IMR-90 (cell line): ENCODE data around the gene MAGI1. TPM values are rescaled to one million over a fixed set of nuclear protein-coding genes. Genes with fewer than 3 reads are reported as not detected.

Experiments
- ATAC-seq: fragments of 200-7000 bp; cut with Tn5 transposase; 2 replicates; pipeline ENCODE4 v1.9.1; 2020; ENCODE audit warnings: low read depth, mild to moderate bottlenecking, moderate library complexity
- BruUV-seq: library from RNA; stranded (reverse); fragments of 400-500 nt; replicated peaks from 2 replicates; lab custom pipeline; 2021; lab: Mats Ljungman, UMichigan
- CTCF ChIA-PET: fragments of 300-600 bp; formaldehyde crosslinking; extraction: SDS; loops from one replicate; lab custom pipeline; 2021; ENCODE audit warnings: antibody characterized with exemption; lab: Yijun Ruan, JAX
- POLR2A ChIA-PET: fragments of 300-600 bp; sonication (Branson Sonifier 250); formaldehyde crosslinking; loops from one replicate; lab custom pipeline; 2022; ENCODE audit warnings: antibody characterized with exemption; ENCODE audit not compliant: unreplicated experiment; lab: Charles Lee
- DNase-seq: peaks from one replicate; pipeline ENCODE4 v3.0.0; 2013
- H2AFZ ChIP-seq: replicated peaks from 2 replicates; pipeline ENCODE3; 2013; ENCODE audit warnings: low read length, mild to moderate bottlenecking; ENCODE audit not compliant: poor library complexity
- H2AK5ac ChIP-seq: 2 replicates; pipeline ENCODE4 v1.6.1; 2013; ENCODE audit warnings: low read depth, low read length, inconsistent platforms
- H2AK9ac ChIP-seq: replicated peaks from 2 replicates; pipeline ENCODE3; 2013; ENCODE audit warnings: mild to moderate bottlenecking, low read depth, low read length, moderate library complexity; ENCODE audit not compliant: poor library complexity
- H2BK120ac ChIP-seq: 2 replicates; pipeline ENCODE4 v1.6.1; 2013; ENCODE audit warnings: low read depth, low read length, inconsistent platforms
- H2BK15ac ChIP-seq: 3 replicates; pipeline ENCODE4 v1.6.1; 2013; ENCODE audit warnings: low read depth, low read length, inconsistent platforms
- H2BK20ac ChIP-seq: 2 replicates; pipeline ENCODE4 v1.6.1; 2013; ENCODE audit warnings: low read depth, mild to moderate bottlenecking, inconsistent platforms, low read length, moderate library complexity
- H2BK5ac ChIP-seq: 2 replicates; pipeline ENCODE4 v1.6.1; 2013; ENCODE audit warnings: mild to moderate bottlenecking, low read depth, low read length, inconsistent platforms; ENCODE audit not compliant: poor library complexity, severe bottlenecking
- H3K14ac ChIP-seq: replicated peaks from 2 replicates; pipeline ENCODE4 v1.6.1; 2013; ENCODE audit warnings: low read depth, low read length, inconsistent platforms
- H3K18ac ChIP-seq: 2 replicates; pipeline ENCODE4 v1.6.1; 2013; ENCODE audit warnings: low read depth, low read length, control low read depth
- H3K23ac ChIP-seq: 2 replicates; pipeline ENCODE4 v1.6.1; 2013; ENCODE audit warnings: low read depth, low read length, inconsistent platforms
- H3K27ac ChIP-seq: 2 replicates; pipeline ENCODE4 v1.5.1; 2013; ENCODE audit warnings: mild to moderate bottlenecking, control low read depth, low read length; ENCODE audit not compliant: insufficient read depth
- H3K27me3 ChIP-seq: 2 replicates; pipeline ENCODE4 v1.6.1; 2013; ENCODE audit warnings: low read length; ENCODE audit not compliant: control insufficient read depth, insufficient read depth
- H3K36me3 ChIP-seq: 2 replicates; pipeline ENCODE4 v1.6.1; 2013; ENCODE audit warnings: low read length, mixed read lengths; ENCODE audit not compliant: control insufficient read depth, insufficient read depth
- H3K4ac ChIP-seq: 2 replicates; pipeline ENCODE4 v1.6.1; 2013; ENCODE audit warnings: low read depth, low read length, inconsistent platforms
- H3K4me1 ChIP-seq: 2 replicates; pipeline ENCODE4 v1.6.1; 2013; ENCODE audit warnings: low read length, mixed read lengths; ENCODE audit not compliant: control insufficient read depth, insufficient read depth
- H3K4me2 ChIP-seq: 2 replicates; pipeline ENCODE4 v1.6.1; 2013; ENCODE audit warnings: low read depth, mild to moderate bottlenecking, control low read depth, low read length, moderate library complexity
- H3K4me3 ChIP-seq: 2 replicates; pipeline ENCODE4 v1.5.1; 2013; ENCODE audit warnings: low read depth, mild to moderate bottlenecking, control low read depth, low read length, moderate library complexity; ENCODE audit not compliant: insufficient read depth
- H3K56ac ChIP-seq: 2 replicates; pipeline ENCODE4 v1.6.1; 2013; ENCODE audit warnings: low read length, inconsistent platforms; ENCODE audit not compliant: insufficient read depth; ENCODE audit errors: extremely low read depth
- H3K79me1 ChIP-seq, 2 experiments: 2 replicates each; pipeline ENCODE4 v1.6.1; 2013; ENCODE audit warnings: low read length in 2 of 2, inconsistent platforms in 1 of 2, low read depth in 1 of 2
- H3K9ac ChIP-seq: 2 replicates; pipeline ENCODE4 v1.6.1; 2013; ENCODE audit warnings: low read depth, low read length, control low read depth
- H3K9me1 ChIP-seq: 2 replicates; pipeline ENCODE4 v1.6.1; 2013; ENCODE audit warnings: low read length, inconsistent platforms; ENCODE audit not compliant: insufficient read depth
- H3K9me3 ChIP-seq: 2 replicates; pipeline ENCODE4 v1.6.1; 2013; ENCODE audit warnings: low read length; ENCODE audit not compliant: control insufficient read depth, insufficient read depth
- H4K20me1 ChIP-seq: 2 replicates; pipeline ENCODE4 v1.6.1; 2013; ENCODE audit warnings: low read length, inconsistent platforms; ENCODE audit not compliant: insufficient read depth
- H4K5ac ChIP-seq: 2 replicates; pipeline ENCODE4 v1.6.1; 2013; ENCODE audit warnings: mild to moderate bottlenecking, low read depth, low read length, control low read depth
- H4K8ac ChIP-seq, 2 experiments: 2 replicates each; pipeline ENCODE4 v1.6.1; 2013; ENCODE audit warnings: low read depth in 2 of 2, low read length in 2 of 2, control low read depth in 1 of 2, inconsistent platforms in 1 of 2
- H4K91ac ChIP-seq: 2 replicates; pipeline ENCODE4 v1.6.1; 2013; ENCODE audit warnings: low read depth, low read length, inconsistent platforms; ENCODE audit not compliant: insufficient read depth
- CHD1 ChIP-seq: IDR thresholded peaks from 2 replicates; pipeline ENCODE4 v1.6.1; 2012; ENCODE audit warnings: low read depth, low read length, improper control_type of control experiment
- CTCF ChIP-seq: conservative IDR thresholded peaks from 2 replicates; pipeline ENCODE4 v1.5.1; 2012; ENCODE audit warnings: mild to moderate bottlenecking, low read depth, low read length, improper control_type of control experiment
- FOS ChIP-seq: fragments of 150-350 bp; IDR thresholded peaks from 2 replicates; pipeline ENCODE4 v1.6.1; 2016; ENCODE audit warnings: low read depth, low read length
- MAFK ChIP-seq: IDR thresholded peaks from 2 replicates; pipeline ENCODE4 v1.6.1; 2012; ENCODE audit warnings: low read depth, low read length, improper control_type of control experiment
- MAZ ChIP-seq: IDR thresholded peaks from 2 replicates; pipeline ENCODE4 v1.6.1; 2012; ENCODE audit warnings: low read depth, mild to moderate bottlenecking, low read length, improper control_type of control experiment, moderate library complexity, borderline replicate concordance
- MXI1 ChIP-seq: IDR thresholded peaks from 2 replicates; pipeline ENCODE4 v1.6.1; 2012; ENCODE audit warnings: low read depth, mild to moderate bottlenecking, low read length, moderate library complexity, borderline replicate concordance
- NFE2L2 ChIP-seq: fragments of 150-350 bp; IDR thresholded peaks from 2 replicates; pipeline ENCODE4 v1.6.1; 2016; ENCODE audit warnings: low read depth, mild to moderate bottlenecking, low read length
- POLR2A ChIP-seq: IDR thresholded peaks from 2 replicates; pipeline ENCODE4 v1.6.1; 2012; ENCODE audit warnings: mild to moderate bottlenecking, low read depth, low read length
- RAD21 ChIP-seq: IDR thresholded peaks from 2 replicates; pipeline ENCODE4 v1.6.1; 2012; ENCODE audit warnings: low read length, improper control_type of control experiment
- RCOR1 ChIP-seq: IDR thresholded peaks from 2 replicates; pipeline ENCODE4 v1.6.1; 2012; ENCODE audit warnings: mild to moderate bottlenecking, low read length, improper control_type of control experiment; ENCODE audit not compliant: insufficient replicate concordance
- RFX5 ChIP-seq: IDR thresholded peaks from 2 replicates; pipeline ENCODE4 v1.8.0; 2012; ENCODE audit warnings: low read depth, mild to moderate bottlenecking, low read length, moderate library complexity
- SMC3 ChIP-seq: fragments of 150-350 bp; IDR thresholded peaks from 2 replicates; pipeline ENCODE4 v1.6.1; 2016; ENCODE audit warnings: low read depth, mild to moderate bottlenecking, antibody characterized with exemption, low read length, moderate library complexity
- USF2 ChIP-seq: fragments of 150-350 bp; IDR thresholded peaks from 2 replicates; pipeline ENCODE4 v1.6.1; 2017; ENCODE audit warnings: mild to moderate bottlenecking, antibody characterized with exemption, low read length, low read depth
- WGBS, 2 experiments: methylation state at CpG; one replicate each; pipeline versions ENCODE4 v1.1.5 to v1.1.7; 2013; ENCODE audit warnings: missing lambda C conversion rate in 2 of 2; ENCODE audit not compliant: insufficient read length in 1 of 2; ENCODE audit errors: extremely low coverage in 2 of 2; 5-methylcytosine and 5-hydroxymethylcytosine counted together
- dilution Hi-C: fragments of 300-500 bp; cut with HindIII; formaldehyde crosslinking; loops from one replicate; pipeline ENCODE4 v1.14.3; 2018; ENCODE audit warnings: low sequenced_read_pairs; ENCODE audit not compliant: unreplicated experiment
- in situ Hi-C: fragments of 300-500 bp; cut with MboI; formaldehyde crosslinking; loops from 3 replicates; pipeline ENCODE4 v1.14.3; 2019; ENCODE audit warnings: low sequenced_read_pairs, inconsistent platforms, mixed read lengths
- intact Hi-C: fragments of 100-400 bp; cut with micrococcal nuclease; formaldehyde crosslinking; loops from 2 replicates; pipeline ENCODE4 v1.10.0; 2022
- polyA plus RNA-seq, 3 experiments: library from polyadenylated mRNA; depleted of rRNA; stranded (reverse); fragments of >200 nt; gene quantifications; 2 replicates each; pipeline ENCODE4 v1.2.3, GENCODE V29; 2012; ENCODE audit warnings: low replicate concordance in 1 of 3
- total RNA-seq: library from RNA; depleted of rRNA; stranded (reverse); fragments of >200 nt; gene quantifications from 2 replicates; pipeline ENCODE4 v1.2.3, GENCODE V29; 2012

Gene MAGI1
- total and polyA plus RNA-seq, 2 of the 4 experiments (the other 2 are of a cell fraction) = 14.5 to 24.2 TPM

GRCh38 chr3:65814845-65815578, 223.7 kb downstream of the MAGI1 start:
- no peak overlapping the region for H3K56ac ChIP-seq
- H4K91ac ChIP-seq = no peak overlapping the region
- no peak overlapping the region for H2BK15ac ChIP-seq
- H2AK5ac ChIP-seq = no peak overlapping the region
- H4K8ac ChIP-seq = no peak overlapping the region
- H3K18ac ChIP-seq = no peak overlapping the region
- no peaks in the 10 kb centered on the region for H3K9me1 ChIP-seq
- no peak overlapping the region for H2AK9ac ChIP-seq
- intact Hi-C loops = no loop called here
- no peak overlapping the region for H3K4me3 ChIP-seq
- no peak overlapping the region for H3K4ac ChIP-seq
- H3K9me3 ChIP-seq = no peaks in the 10 kb centered on the region
- no peak overlapping the region for H3K14ac ChIP-seq
- H4K5ac ChIP-seq = no peak overlapping the region
- 69% methylated on average over 3 of the region's 8 CpGs; no CpG with 5 or more reads in 1 of the 2 experiments for WGBS, 2 experiments
- no peak overlapping the region for H2AFZ ChIP-seq
- no peak overlapping the region for H2BK5ac ChIP-seq
- no peak overlapping the region for H2BK20ac ChIP-seq
- no peak overlapping the region for H3K23ac ChIP-seq
- H3K27me3 ChIP-seq = no peaks in the 10 kb centered on the region
- no peak overlapping the region for H3K4me2 ChIP-seq
- POLR2A ChIA-PET = no interaction called here
- no peaks in the 10 kb centered on the region for H3K4me1 ChIP-seq
- TF ChIP-seq FOS (no peak), CHD1 (no peak), MAZ (no peak), MXI1 (no peak), CTCF (no peak), NFE2L2 (no peak), MAFK (no peak), POLR2A (no peak), RAD21 (no peak), RFX5 (no peak), USF2 (no peak), RCOR1 (no peak), SMC3 (no peak)
- CTCF ChIA-PET = no interaction called here
- no peak for ATAC-seq
- no peak overlapping the region for H3K9ac ChIP-seq
- H3K36me3 ChIP-seq = no peaks in the 10 kb centered on the region
- no TSS peak for BruUV-seq
- H2BK120ac ChIP-seq = no peak overlapping the region
- H4K20me1 ChIP-seq = no peaks in the 10 kb centered on the region; the same call in 1 of the 2 replicates
- DNase-seq = no peak
- H3K27ac ChIP-seq = no peak overlapping the region
- in situ Hi-C loops = no loop called here
- H3K79me1 ChIP-seq = peaks cover 23 to 24% of the 10 kb centered on the region in 2 experiments
- dilution Hi-C loops = no loop called here
